GM13977 (cell line): ENCODE results near the gene TRNP1.
A peak's percentile ranks its signal among the peaks of the same experiment; 100 is the strongest.
"Not testable (repeated sequence)": the region's sequence is repeated elsewhere in the genome, so short reads cannot be mapped to it uniquely, and the experiment has no call there.

Source experiments
- DNase-seq: peaks from one replicate; pipeline ENCODE4 v3.0.0; 2012; ENCODE audit warnings: low spot score
- CTCF ChIP-seq: IDR thresholded peaks from 2 replicates; pipeline ENCODE4 v1.5.1; 2012; ENCODE audit warnings: mild to moderate bottlenecking, control low read depth; ENCODE audit not compliant: insufficient read depth; ENCODE audit errors: extremely low read depth, missing control alignments
- in situ Hi-C: fragments of 300-500 bp; cut with MboI; formaldehyde crosslinking; loops from one replicate; pipeline ENCODE4 v1.12.0; 2022; ENCODE audit warnings: low sequenced_read_pairs, low pct_unique_long_range_greater_than_20kb, mixed read lengths, inconsistent platforms; ENCODE audit not compliant: unreplicated experiment

TRNP1 gene

GRCh38 chr1:26993237-26994019 is at the start of gene TRNP1:
Gene TRNP1, plus strand, starts transcription at chr1:26993692. Its CDS starts 95 bp downstream, at chr1:26993787.
- no peak for TF ChIP-seq CTCF
- DNase-seq: peak; percentile 98
- in situ Hi-C loops: no loop called here

GRCh38 chr1:26945138-26945537 is 48.4 kb upstream of the TRNP1 start:
- no peak for TF ChIP-seq CTCF

GRCh38 chr1:26945728-26946127 is 47.8 kb upstream of the TRNP1 start:
- no peak for TF ChIP-seq CTCF
- no peak for DNase-seq
- in situ Hi-C loops: no loop called here

More at GRCh38 chr1:26945138-26945537, 48.4 kb upstream of the TRNP1 start:
- in situ Hi-C loops: no loop called here
- DNase-seq: no peak

- in situ Hi-C loops: no loop called here
- TF ChIP-seq CTCF: no peak
- no peak for DNase-seq
Observed at GRCh38 chr1:26946270-26946669, 47.2 kb upstream of the TRNP1 start.

GRCh38 chr1:26948725-26949057 is 44.8 kb upstream of the TRNP1 start:
- in situ Hi-C loops, DNase-seq: not testable (repeated sequence)

- in situ Hi-C loops: no loop called here
- no peak for TF ChIP-seq CTCF
- no peak for DNase-seq
Observed at GRCh38 chr1:26949266-26949925, 44.1 kb upstream of the TRNP1 start.

- no peak for TF ChIP-seq CTCF
- DNase-seq: peak; percentile 25
- in situ Hi-C loops: no loop called here
Observed at GRCh38 chr1:26949926-26950319, 43.6 kb upstream of the TRNP1 start.
